ENCODE data around the gene PLK3.

DNA sequence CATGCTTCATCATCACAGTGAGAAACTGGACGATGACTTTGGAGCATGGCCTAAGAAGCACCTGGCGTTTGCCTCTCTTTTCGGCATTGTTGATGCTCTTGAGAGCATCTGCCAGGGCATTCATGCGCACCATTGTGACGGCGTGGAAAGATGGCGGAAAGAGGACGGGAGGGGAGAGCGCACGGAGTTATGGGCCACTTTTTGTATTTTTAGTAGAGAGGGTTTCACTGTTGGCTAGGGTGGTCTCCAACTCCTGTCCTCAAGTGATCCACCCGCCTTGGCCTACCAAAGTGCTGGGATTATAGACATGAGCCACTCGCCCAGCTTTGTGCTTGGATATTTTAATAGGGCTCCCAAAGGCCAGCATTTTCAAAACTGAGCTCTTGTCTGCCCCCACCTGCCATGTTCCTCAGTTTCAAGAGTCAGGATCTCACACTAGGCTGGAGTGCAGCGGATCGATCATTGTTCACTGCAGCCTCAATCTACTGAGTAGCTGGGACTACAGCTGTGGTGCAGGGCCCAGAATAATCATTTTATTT, 19.5 kb upstream of the PLK3 start:
- TF ChIP-seq, protein P1, sequence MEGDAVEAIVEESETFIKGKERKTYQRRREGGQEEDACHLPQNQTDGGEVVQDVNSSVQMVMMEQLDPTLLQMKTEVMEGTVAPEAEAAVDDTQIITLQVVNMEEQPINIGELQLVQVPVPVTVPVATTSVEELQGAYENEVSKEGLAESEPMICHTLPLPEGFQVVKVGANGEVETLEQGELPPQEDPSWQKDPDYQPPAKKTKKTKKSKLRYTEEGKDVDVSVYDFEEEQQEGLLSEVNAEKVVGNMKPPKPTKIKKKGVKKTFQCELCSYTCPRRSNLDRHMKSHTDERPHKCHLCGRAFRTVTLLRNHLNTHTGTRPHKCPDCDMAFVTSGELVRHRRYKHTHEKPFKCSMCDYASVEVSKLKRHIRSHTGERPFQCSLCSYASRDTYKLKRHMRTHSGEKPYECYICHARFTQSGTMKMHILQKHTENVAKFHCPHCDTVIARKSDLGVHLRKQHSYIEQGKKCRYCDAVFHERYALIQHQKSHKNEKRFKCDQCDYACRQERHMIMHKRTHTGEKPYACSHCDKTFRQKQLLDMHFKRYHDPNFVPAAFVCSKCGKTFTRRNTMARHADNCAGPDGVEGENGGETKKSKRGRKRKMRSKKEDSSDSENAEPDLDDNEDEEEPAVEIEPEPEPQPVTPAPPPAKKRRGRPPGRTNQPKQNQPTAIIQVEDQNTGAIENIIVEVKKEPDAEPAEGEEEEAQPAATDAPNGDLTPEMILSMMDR (IDR thresholded peaks at IDR 0.05) = no peak
- TF ChIP-seq EZH2 (IDR thresholded peaks at IDR 0.05) = no peak

All from neural progenitor cell (in vitro differentiated cells).